Activated CD4-positive, alpha-beta T cell treated with anti-CD3 and anti-CD28 coated beads, Interleukin-10, Interleukin-2, amounts not matched to agents 100 ng/mL and 50 ng/mL, durations not matched to agents 16 hours and 8 hours (primary cell): Measurements from ENCODE around the gene SLC9A4.
A peak's percentile ranks its signal among the peaks of the same experiment; 100 is the strongest.

Source experiments
- DNase-seq: peaks from one replicate; pipeline ENCODE4 v3.0.0-alpha.2; 2020

The SLC9A4 gene

GRCh38 chr2:102504833-102505232 is 31.8 kb downstream of the SLC9A4 start:
- no peak for DNase-seq

- DNase-seq, result no peak
Measured at GRCh38 chr2:102505290-102505689, 32.3 kb downstream of the SLC9A4 start.

GRCh38 chr2:102506743-102507142 is 33.7 kb downstream of the SLC9A4 start:
- DNase-seq, result no peak

- DNase-seq, result no peak
Measured at GRCh38 chr2:102508863-102509262, 35.8 kb downstream of the SLC9A4 start.

- DNase-seq, result peak; percentile 20
Measured at GRCh38 chr2:102509749-102510148, 36.7 kb downstream of the SLC9A4 start.

- DNase-seq, result no peak
Measured at GRCh38 chr2:102510791-102511575, 38.0 kb downstream of the SLC9A4 start.

- no peak for DNase-seq
Measured at GRCh38 chr2:102512161-102512560, 39.1 kb downstream of the SLC9A4 start.

- DNase-seq, result no peak
Measured at GRCh38 chr2:102513355-102513939, 40.4 kb downstream of the SLC9A4 start.

- no peak for DNase-seq
Measured at GRCh38 chr2:102514061-102514785, 41.2 kb downstream of the SLC9A4 start.

GRCh38 chr2:102515851-102516250 is 42.8 kb downstream of the SLC9A4 start:
- DNase-seq, result no peak

- no peak for DNase-seq
Measured at GRCh38 chr2:102518170-102518569, 45.1 kb downstream of the SLC9A4 start.

- peak; percentile 41 for DNase-seq
Measured at GRCh38 chr2:102520009-102520408, 47.0 kb downstream of the SLC9A4 start.

GRCh38 chr2:102520801-102521200 is 47.8 kb downstream of the SLC9A4 start:
- DNase-seq, result no peak

- no peak for DNase-seq
Measured at GRCh38 chr2:102522162-102522561, 49.1 kb downstream of the SLC9A4 start.

GRCh38 chr2:102522890-102523289 is 49.9 kb downstream of the SLC9A4 start:
- no peak for DNase-seq

GRCh38 chr2:102523651-102524050 is 50.6 kb downstream of the SLC9A4 start:
- no peak for DNase-seq

- DNase-seq, result no peak
Measured at GRCh38 chr2:102527086-102527485, 54.1 kb downstream of the SLC9A4 start.

GRCh38 chr2:102538491-102538890 is 65.5 kb downstream of the SLC9A4 start:
- DNase-seq, result no peak

GRCh38 chr2:102540882-102541281 is 67.9 kb downstream of the SLC9A4 start:
- no peak for DNase-seq

GRCh38 chr2:102544182-102544581 is 71.2 kb downstream of the SLC9A4 start:
- no peak for DNase-seq

GRCh38 chr2:102547462-102547861 is 74.4 kb downstream of the SLC9A4 start:
- DNase-seq, result no peak

GRCh38 chr2:102549027-102549426 is 76.0 kb downstream of the SLC9A4 start:
- no peak for DNase-seq

GRCh38 chr2:102550151-102550550 is 77.1 kb downstream of the SLC9A4 start:
- no peak for DNase-seq
